HG03196 (cell line): ENCODE data around the gene TIMP3.
"Not testable (repeated sequence)": the region's sequence is repeated elsewhere in the genome, so short reads cannot be mapped to it uniquely, and the experiment has no call there.

ENCODE experiments used
- ATAC-seq: cut with Tn5 transposase; IDR thresholded peaks from one replicate; pipeline ENCODE4 v1.9.1; 2021; ENCODE audit not compliant: unreplicated experiment

TIMP3 gene

DNA sequence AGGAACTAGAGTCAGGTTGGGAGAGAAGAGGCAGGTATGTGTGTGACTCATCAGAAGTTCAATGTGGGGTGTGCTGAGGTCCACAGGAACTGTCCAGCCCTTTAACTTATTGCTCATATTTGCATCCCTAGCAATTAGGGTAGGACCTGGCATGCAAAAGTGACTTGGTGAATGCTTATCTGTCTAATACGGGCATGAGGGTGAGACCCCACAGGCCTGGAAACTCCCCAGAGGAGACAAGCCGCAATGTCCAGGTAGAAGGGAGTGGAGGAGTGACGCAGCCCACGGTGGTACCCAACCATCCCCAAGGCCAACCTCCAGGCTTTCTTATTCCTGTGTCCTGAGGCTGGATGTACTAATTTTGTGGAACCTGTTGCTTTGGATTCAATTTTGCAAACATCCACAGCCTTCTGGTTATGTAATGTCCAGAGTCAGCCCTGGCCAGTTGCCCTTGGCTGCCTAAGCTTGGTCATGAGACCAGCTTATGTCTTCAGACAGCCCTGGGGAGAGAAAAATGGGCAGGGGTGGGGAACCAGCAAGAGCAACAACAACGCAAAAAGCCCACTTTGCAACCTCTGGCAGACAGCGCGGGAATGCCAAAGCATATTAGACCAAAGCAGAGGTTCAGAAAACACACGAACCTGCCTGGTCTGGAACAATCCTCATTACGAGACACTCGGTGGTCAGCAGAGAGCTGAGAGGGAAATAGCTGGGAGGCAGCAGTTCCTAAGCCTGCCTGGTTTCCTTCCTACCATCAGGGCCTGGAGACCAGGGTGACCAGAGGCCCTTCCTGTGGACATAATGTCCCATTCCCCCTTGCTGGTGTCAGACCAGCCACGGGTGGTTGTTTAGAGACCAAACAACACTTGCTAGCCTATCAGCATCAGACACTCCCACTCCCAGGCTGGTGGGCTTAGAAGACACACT lies 49.3 kb downstream of the TIMP3 start:
- ATAC-seq: no peak

DNA sequence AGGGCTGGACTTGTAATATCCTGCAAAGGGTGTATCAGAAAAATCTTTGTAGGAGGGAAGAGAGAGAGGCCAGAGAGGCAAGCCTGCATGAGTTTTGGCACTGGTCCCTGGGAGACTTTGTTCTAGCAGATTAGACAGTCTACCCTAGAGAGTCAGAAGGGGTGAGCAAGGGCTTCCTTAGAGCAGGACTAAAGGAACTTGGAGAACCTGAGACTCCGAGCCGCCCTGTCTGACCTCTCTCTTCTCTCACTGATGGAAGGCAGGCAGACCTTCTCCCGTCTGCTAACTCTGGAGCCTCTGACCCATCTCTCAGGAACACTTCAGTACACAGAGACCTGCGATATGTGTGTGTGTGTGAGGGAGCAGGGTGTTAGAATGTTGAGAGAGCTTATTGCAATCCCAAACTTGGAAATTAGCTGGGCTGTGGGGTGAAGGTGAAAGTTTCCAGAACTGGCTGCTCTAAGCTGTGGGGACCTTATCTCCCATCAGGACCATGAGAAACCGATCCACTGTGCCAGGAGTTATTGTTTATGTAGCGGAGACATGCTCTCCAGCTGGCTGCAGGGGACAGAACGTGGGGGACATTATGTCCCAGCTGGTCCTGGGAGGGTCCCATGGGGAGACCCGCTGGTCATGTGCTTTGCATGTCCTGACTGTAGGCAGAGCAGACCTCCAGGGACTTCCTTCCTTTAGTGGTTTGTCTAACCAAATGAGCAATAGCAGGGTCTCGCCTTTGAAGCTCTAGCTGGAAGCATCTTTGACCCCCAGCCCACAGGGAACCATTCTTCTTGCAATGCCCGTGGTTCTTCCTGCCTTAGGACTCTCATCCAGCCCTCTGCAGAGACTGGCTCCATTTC lies 51.1 kb downstream of the TIMP3 start:
- no peak for ATAC-seq

DNA sequence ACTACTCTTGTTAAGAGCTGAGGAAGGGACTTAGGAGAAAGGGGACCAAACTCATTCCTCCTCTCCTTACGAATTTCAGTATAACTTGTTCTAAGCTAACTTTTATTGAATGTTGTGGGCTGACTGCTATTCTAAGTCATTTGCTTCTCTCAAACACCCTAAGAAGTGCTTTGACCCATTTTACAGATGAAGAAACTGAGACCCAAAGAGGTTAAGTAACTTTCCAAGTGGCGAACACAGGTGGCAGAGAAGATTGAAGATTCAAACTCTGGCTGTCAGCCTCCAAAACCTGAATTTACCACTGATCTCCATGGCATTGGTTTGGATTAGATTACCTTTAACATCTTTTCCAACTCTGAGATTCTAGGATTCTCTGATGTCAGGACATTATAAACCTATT lies 52.2 kb downstream of the TIMP3 start:
- ATAC-seq: no peak

DNA sequence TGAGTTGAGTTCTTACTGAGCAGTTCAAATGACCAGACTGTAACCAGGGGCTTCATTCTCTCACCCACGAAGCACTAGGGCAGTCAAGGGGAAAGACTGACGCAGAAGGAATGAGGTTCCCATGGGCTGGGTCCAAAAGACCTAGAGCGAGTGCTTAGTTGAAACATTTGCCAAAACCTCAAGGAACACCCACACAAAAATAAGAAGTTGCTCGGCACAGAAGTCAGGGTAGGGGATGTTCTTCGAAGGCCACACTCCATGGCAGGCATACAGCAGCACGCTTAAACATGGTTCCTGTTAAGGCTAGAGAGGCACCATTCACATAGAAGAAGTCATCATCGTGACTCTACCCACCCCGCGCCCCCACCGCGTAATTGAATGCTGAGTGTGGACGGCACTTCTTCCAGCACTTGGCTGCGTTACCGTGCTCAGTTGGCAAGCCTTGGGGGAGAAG lies 52.9 kb downstream of the TIMP3 start:
- ATAC-seq: no peak

DNA sequence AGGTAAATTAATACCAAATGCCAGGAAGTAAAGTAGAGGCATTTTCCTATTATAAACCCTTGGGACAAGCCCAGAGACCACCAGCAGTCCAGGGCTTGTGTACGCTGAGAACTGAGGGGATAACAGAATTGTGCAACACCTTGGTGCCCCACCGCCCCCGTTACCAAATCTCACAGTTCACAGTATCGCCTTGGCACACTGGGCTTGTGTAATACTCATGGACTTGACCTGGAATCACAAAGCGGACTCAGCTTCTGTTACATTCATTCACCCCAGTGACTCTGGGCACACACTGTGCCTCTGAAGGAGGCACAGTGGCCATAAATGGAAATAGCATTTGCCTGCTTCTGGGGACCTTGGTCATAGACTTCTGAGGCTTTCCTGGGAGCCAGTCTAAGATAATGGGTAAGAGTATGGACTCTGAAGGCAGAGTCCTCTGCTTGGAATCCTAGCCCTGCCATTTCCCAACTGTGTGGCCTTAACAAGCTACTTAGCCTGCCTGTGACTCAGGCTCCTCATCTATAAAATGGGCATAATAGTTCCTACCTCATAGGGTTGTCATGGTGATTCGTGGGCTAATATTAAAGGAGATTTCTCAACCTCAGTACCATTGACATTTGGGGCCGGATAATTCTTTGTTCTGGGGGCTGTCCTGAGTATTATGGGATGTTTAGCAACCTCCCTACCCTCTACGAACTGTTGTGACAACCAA lies 53.7 kb downstream of the TIMP3 start:
- ATAC-seq: no peak

DNA sequence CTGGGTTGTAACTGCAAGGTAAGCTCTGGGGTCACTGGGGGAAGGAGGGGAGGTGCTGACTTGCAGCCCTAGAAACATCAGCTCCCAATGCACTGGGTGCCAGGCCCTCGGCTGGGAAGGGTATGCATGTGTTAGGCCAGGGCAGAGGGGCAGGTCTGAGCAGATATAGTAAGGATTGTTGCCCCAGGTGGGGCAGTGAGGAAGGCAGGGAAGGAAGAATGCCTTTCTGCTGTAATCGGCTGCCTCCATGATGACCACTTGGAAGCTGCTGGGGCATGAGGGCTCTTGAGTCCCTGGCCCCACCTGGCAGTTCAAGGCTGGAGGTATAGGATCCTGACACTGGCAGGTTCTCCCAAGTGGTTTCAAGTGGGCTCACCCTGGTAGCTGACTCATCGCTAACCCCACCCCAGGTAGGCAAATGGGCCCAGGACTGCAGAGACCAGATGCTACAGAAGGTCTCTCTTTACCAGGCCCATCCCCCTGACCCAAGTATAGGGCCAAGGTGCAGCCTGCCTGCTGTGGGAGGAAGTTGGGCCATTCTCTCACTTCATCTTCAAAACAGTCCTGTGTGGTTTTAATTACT lies 56.7 kb downstream of the TIMP3 start:
- ATAC-seq: no peak

DNA sequence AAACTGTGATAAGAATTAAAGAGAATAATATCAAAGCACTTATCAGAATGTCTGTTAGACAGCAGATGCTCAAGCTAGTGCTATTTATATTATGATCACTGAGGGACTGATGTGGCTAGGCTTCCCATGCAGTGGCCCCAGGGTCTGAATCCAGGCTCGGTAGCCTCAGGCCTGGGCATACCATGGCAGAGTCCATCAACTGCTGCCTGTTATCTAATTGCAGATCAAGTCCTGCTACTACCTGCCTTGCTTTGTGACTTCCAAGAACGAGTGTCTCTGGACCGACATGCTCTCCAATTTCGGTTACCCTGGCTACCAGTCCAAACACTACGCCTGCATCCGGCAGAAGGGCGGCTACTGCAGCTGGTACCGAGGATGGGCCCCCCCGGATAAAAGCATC lies 57.5 kb downstream of the TIMP3 start:
- no peak for ATAC-seq

DNA sequence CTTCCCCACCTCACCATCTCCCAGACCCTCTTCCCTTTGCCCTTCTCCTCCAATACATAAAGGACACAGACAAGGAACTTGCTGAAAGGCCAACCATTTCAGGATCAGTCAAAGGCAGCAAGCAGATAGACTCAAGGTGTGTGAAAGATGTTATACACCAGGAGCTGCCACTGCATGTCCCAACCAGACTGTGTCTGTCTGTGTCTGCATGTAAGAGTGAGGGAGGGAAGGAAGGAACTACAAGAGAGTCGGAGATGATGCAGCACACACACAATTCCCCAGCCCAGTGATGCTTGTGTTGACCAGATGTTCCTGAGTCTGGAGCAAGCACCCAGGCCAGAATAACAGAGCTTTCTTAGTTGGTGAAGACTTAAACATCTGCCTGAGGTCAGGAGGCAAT lies 58.2 kb downstream of the TIMP3 start:
- no peak for ATAC-seq

DNA sequence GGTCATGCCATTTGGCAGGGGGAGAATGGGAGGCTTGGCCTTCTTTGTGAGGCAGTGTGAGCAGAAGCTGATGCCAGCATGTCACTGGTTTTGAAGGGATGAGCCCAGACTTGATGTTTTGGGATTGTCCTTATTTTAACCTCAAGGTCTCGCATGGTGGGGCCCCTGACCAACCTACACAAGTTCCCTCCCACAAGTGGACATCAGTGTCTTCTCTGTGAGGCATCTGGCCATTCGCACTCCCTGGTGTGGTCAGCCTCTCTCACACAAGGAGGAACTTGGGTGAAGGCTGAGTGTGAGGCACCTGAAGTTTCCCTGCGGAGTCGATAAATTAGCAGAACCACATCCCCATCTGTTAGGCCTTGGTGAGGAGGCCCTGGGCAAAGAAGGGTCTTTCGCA lies 59.8 kb downstream of the TIMP3 start:
- ATAC-seq: no peak

DNA sequence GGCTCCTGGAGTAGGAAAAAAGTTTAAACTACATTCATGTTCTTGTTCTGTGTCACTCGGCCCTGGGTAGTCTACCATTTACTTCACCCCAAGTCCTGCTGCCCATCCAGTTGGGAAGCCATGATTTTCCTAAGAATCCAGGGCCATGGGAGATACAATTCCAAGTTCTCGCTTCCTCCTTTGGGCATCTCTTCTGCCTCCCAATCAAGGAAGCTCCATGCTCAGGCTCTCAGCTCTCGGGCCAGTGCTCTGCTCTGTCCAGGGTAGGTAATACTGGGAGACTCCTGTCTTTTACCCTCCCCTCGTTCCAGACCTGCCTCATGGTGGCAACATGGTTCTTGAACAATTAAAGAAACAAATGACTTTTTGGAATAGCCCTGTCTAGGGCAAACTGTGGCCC lies 60.6 kb downstream of the TIMP3 start:
- no peak for ATAC-seq

DNA sequence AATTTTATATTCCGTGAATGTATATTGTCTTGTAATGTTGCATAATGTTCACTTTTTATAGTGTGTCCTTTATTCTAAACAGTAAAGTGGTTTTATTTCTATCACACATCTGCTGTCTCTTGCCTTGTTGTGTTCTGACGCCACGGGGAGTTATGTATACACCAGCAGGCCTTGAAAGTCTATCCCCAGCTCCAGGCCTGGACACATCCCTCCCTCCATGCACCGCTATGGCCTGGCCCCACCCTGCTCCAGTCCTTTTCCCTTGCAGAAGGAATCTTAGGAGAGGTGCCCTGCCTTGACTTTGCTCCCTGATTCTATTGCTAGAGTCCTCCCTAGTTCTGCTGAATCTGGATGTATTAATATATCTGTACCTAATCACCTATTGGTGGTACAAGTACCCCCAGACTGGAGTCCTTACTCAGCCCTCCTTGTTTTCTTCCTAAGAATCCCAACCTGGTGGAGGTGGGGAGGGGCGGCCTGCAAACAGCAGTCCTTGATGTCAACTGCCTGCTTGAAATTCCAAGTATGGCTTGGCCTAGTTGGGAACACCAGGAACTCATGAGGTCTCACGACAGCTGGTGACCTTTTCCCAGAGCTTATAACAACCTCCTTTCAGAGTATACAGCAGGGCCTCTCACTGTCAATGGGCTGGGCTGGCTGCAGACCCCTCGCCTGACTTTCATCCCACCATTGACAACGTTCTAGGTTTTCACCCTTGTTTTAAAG lies 61.6 kb downstream of the TIMP3 start:
- ATAC-seq: no peak

DNA sequence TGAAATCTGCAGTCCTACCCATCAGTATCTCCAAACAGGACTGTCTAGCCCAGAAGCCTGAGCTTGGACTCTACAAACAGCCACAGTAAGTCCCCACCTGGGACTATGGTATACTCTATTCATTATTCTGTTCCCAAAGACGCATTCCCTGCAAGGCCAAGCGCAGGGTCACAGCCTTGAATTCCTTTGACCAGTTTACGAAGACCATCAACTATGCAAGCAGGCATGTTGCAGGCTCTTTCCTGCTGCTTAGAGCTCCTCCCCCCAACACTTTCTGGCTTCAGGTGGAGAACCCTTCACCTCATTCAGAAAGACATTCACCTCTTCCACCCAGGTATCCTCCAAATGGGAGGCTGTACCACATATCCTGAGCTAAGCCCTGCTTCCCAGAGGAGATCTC lies 62.5 kb downstream of the TIMP3 start:
- ATAC-seq: no peak

DNA sequence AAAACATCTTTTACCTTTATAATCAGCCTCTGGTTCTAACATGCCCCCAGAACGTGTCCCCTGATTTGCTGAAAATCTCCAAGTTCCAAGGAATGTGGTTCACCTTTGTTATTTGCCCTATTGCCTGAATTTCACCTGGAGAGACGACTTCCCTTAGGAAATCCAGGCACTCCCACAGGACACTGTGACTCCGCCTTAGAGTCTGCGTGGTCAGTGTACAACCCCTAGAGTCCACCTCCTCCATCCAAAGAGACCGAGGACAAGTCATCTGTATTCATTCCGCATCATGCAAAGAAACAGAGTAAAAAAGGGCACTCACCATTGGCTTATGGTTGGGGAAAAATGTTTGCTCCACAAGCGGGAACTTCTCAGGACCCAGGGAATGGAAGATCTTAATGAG lies 63.1 kb downstream of the TIMP3 start:
- ATAC-seq: no peak

DNA sequence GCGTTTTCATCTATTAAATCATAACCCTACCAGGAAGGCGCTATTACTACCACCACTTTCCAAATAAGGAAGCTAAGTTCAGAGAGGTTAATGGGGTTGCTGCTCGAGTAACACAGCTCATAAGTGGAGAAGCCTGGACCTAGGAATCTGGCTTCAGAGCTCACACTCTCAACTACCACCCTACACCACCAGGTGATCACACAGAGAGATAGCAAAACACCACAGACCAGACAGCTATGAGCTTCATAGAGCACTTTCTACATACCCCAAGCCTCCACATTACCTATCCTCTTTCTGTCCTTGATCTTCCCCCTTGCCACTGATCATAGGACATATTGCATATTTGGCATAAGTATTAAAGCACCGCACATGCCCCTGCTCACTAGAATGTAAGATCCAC lies 65.4 kb downstream of the TIMP3 start:
- no peak for ATAC-seq

DNA sequence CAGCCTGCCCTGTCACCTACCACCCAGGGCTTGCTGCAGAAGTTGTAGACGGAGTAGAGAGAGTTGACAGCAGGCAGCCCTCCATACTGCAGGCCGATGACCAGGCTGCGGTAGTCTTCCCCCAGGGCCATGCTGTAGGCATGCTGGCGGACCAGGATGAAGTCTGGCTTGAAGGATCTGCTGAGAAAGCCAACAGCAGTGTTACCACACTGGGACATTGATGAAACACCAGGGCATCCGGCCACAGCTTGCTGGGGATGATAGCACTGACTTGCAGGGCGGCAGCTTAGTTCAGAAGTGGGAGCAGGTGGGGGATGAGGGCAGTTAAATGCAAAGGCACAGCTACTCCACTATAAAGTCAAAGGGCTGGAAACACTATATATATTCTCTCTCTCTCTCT lies 67.4 kb downstream of the TIMP3 start:
- no peak for ATAC-seq

DNA sequence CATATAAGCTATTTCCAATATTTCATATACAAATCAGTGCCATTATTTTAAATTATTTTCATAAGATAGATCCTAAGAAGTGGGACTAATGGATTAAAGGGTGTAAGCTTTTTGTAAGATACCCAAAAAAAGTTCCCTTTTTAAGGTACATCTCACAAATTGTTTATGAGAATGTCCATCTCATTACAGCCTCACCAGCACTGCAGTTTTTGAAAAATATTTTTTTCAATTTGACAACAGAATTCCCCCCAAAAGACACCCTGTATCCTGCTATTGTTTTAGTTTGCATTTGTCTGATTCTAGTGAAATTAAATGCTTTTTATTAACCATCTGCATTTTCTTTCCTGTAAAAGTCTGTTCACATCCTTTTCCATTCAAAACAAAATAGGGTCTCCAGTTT lies 69.0 kb downstream of the TIMP3 start:
- ATAC-seq: no peak

DNA sequence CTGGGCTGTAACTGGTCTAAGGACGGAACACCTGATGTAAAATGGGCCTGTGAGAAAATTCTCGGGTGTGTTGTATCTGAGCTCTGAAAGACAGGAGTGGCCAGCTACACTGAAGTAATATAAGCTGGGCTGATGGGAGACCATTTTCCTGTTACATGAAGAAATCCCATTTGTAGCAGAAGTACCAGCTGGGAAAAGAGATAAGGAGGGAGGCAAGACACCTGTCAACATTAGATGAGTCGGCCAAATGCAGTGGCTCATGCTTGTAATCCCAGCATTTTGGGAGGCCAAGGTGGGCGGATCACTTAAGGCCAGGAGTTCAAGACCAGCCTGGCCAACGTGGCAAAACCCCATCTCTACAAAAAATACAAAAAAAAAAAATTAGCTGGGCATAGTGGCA lies 72.1 kb downstream of the TIMP3 start:
- not testable (repeated sequence) for ATAC-seq

DNA sequence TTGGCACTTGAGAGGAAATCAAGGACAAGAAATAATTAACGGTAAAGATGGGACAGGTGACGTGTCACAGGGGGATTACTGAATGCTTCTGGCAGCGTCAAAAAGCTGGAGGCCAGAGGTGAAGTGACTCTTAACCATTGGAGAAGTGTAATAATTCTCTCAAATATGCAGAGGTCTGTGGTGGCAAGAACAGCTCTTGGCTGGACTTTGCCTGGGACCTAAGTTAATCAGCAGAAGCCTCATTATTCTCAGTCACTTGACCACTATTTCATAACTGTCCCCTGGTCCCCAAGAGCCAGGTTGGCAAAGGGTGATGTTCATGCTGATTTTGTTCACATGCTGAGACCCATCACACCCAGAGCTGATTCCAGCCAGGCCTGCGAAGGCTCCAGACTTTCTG lies 72.9 kb downstream of the TIMP3 start:
- ATAC-seq: no peak

DNA sequence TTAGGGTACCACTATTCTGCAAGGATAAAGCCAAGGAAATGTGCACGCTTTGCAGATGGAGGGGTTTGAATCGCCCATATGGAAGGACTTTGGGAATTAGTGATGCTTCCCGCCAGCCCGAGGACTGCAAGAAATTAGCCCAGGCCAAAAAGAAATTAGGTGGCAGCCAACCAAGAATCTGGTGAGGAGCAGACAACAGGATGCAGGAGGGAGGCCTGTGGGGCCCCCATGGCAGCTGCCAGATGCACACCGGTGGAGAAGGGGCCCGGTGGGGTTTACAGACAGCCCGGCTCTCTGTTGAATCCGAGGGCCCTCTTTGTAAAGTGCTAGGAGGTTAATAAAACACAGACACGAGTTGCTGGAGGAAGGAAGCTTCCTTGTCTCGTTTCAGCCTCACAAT lies 73.5 kb downstream of the TIMP3 start:
- no peak for ATAC-seq

DNA sequence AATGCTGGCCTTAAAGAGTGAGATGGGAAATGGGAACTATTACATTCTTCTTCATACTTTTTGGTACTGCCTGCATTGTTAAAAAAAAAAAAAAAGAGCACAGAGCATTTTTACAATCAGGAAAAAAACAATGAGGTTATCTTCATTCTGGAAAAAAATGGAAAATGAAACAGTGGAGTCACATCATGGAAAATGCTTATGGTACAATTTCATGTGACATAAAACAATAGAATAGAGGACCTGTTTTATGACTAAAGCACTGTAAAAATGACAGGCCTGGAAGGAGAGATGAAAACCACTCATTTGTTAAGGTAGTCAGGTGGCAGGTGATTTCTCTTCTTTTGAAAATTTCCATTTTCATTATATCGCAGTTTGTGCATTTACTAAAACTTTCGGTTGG lies 75.0 kb downstream of the TIMP3 start:
- no peak for ATAC-seq
